SK-N-SH treated with all-trans-retinoic acid at 6 μM for 48 hours (cell line): Measurements from ENCODE around the gene RXRA.

Experiments
- ARNTL ChIP-seq: fragments of 450-650 bp; formaldehyde crosslinking; IDR thresholded peaks from 2 replicates; pipeline ENCODE4 v1.5.0; 2020; ENCODE audit warnings: low read depth, mild to moderate bottlenecking, moderate library complexity, borderline replicate concordance
- BACH2 ChIP-seq: fragments of 250-450 bp; sonication (Bioruptor Pico); IDR thresholded peaks from 2 replicates; pipeline ENCODE4 v1.9.0; 2021; ENCODE audit warnings: mild to moderate bottlenecking, borderline replicate concordance
- CREB5 ChIP-seq: fragments of 250-450 bp; sonication (Bioruptor Pico); IDR thresholded peaks from 2 replicates; pipeline ENCODE4 v1.5.1; 2020; ENCODE audit warnings: low read depth, mild to moderate bottlenecking, moderate library complexity
- ESRRG ChIP-seq: fragments of 250-450 bp; sonication (Bioruptor Pico); IDR thresholded peaks from 2 replicates; pipeline ENCODE4 v1.6.1; 2021; ENCODE audit warnings: mild to moderate bottlenecking
- SNAI2 ChIP-seq: fragments of 250-450 bp; sonication (Bioruptor Pico); IDR thresholded peaks from 2 replicates; pipeline ENCODE4 v1.5.0; 2020; ENCODE audit warnings: mild to moderate bottlenecking, moderate library complexity
- ZFP3 ChIP-seq: fragments of 250-450 bp; sonication (Bioruptor Pico); IDR thresholded peaks from 2 replicates; pipeline ENCODE4 v1.5.0; 2020; ENCODE audit warnings: mild to moderate bottlenecking, moderate library complexity
- ZFP30 ChIP-seq: fragments of 450-650 bp; formaldehyde crosslinking; IDR thresholded peaks from 2 replicates; pipeline ENCODE4 v1.5.0; 2022; ENCODE audit warnings: mild to moderate bottlenecking, moderate library complexity

GRCh38 chr9:134297576-134297975 lies 28.7 kb upstream of the RXRA start:
- TF ChIP-seq SNAI2 (no peak), ZFP30 (CRISPR knock-in tag) (no peak), ESRRG (CRISPR knock-in tag) (no peak), ARNTL (CRISPR knock-in tag) (no peak), CREB5 (no peak), BACH2 (CRISPR knock-in tag) (no peak), ZFP3 (CRISPR knock-in tag) (no peak)
